ENCODE results near the gene EID2B.

EID2B gene, protein sequence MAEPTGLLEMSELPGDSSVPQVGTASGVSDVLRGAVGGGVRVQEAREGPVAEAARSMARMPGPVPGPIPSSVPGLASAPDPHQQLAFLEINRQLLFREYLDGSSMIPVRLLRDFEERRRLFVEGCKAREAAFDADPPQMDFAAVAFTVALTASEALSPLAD

DNA sequence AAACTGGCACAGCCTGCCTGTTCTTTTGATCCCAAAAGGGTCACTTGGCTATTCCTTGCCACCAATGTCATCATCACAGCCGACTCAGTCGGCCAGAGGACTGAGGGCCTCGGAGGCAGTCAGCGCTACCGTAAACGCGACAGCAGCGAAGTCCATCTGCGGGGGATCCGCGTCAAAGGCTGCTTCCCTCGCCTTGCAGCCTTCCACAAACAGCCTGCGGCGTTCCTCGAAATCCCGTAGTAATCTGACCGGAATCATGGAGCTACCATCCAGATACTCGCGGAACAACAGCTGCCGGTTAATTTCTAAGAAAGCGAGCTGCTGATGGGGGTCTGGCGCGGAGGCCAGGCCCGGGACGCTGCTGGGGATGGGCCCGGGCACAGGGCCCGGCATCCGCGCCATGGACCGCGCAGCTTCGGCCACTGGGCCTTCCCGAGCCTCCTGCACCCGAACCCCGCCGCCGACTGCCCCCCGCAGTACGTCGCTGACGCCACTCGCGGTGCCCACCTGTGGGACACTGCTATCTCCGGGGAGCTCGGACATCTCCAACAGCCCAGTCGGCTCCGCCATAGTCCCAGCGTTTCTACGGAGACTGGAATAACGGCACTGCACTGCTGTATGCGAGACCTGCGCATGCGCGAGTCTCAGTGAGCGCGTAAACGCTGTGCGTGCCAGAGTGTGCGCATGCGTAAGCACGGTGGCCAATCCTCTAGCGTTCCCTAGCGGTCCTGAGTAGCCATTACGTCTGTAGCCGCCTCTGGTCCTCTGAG lies at the start of gene EID2B:
TSS of gene EID2B (minus strand) at position 620 of the 770 bp plus-strand sequence. CDS start at position 570, 50 bp downstream.
- no peak within 1 kb of the TSS for H2AFZ ChIP-seq (ENCODE audit: low read length)
- TF ChIP-seq EZH2 (IDR thresholded peaks at IDR 0.05; ENCODE audit: borderline replicate concordance, low read length): no peak
- TF ChIP-seq, protein P1, sequence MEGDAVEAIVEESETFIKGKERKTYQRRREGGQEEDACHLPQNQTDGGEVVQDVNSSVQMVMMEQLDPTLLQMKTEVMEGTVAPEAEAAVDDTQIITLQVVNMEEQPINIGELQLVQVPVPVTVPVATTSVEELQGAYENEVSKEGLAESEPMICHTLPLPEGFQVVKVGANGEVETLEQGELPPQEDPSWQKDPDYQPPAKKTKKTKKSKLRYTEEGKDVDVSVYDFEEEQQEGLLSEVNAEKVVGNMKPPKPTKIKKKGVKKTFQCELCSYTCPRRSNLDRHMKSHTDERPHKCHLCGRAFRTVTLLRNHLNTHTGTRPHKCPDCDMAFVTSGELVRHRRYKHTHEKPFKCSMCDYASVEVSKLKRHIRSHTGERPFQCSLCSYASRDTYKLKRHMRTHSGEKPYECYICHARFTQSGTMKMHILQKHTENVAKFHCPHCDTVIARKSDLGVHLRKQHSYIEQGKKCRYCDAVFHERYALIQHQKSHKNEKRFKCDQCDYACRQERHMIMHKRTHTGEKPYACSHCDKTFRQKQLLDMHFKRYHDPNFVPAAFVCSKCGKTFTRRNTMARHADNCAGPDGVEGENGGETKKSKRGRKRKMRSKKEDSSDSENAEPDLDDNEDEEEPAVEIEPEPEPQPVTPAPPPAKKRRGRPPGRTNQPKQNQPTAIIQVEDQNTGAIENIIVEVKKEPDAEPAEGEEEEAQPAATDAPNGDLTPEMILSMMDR (IDR thresholded peaks at IDR 0.05; ENCODE audit: low read length): peak; percentile 86
- H3K9me3 ChIP-seq (ENCODE audit: low read length): no peaks in the 10 kb centered on the region
- peak within 1 kb of the TSS; percentile 98 for H3K9ac ChIP-seq (ENCODE audit: low read length)
- peaks cover 15% of the 10 kb centered on the region for H3K79me2 ChIP-seq (ENCODE audit: insufficient read depth, low read length)
- no peaks in the 10 kb centered on the region for H3K9me2 ChIP-seq (ENCODE audit: low read depth, low read length)
- H3K36me3 ChIP-seq (ENCODE audit: insufficient read depth, low read length): no peaks in the 10 kb centered on the region
- H3K4me2 ChIP-seq (ENCODE audit: low read length): peak within 1 kb of the TSS; percentile 99
- H3F3A ChIP-seq (ENCODE audit: insufficient read depth, low read length): no peaks in the 10 kb centered on the region
- no peaks in the 10 kb centered on the region for H3K27me3 ChIP-seq (ENCODE audit: insufficient read depth, low read length)
- peak within 1 kb of the TSS; percentile 93 for H3K4me3 ChIP-seq (ENCODE audit: low read depth, low read length, poor library complexity, severe bottlenecking)
- H3K4me1 ChIP-seq (ENCODE audit: insufficient read depth, low read length, severe bottlenecking): peaks cover 18% of the 10 kb centered on the region
- H4K20me1 ChIP-seq (ENCODE audit: insufficient read depth, low read length): no peaks in the 10 kb centered on the region
- peak within 1 kb of the TSS; percentile 3 for H3K27ac ChIP-seq (ENCODE audit: low read depth, low read length, poor library complexity, severe bottlenecking)

- no peak overlapping the region for H3K4me2 ChIP-seq (ENCODE audit: low read length)
- no peaks in the 10 kb centered on the region for H3K79me2 ChIP-seq (ENCODE audit: insufficient read depth, low read length)
- H3K9ac ChIP-seq (ENCODE audit: low read length): no peak overlapping the region
These were observed 49.8 kb upstream of the EID2B start for GRCh38 chr19:39582442-39582841.

GRCh38 chr19:39568604-39569003 lies 36.0 kb upstream of the EID2B start:
- Histone ChIP-seq H3K79me2 (ENCODE audit: insufficient read depth, low read length) (no peaks in the 10 kb centered on the region), H3K9ac (ENCODE audit: low read length) (no peak overlapping the region), H3K27ac (ENCODE audit: low read depth, low read length, poor library complexity, severe bottlenecking) (no peak overlapping the region), H3K4me3 (ENCODE audit: low read depth, low read length, poor library complexity, severe bottlenecking) (no peak overlapping the region), H4K20me1 (ENCODE audit: insufficient read depth, low read length) (no peaks in the 10 kb centered on the region), H2AFZ (ENCODE audit: low read length) (no peak overlapping the region), H3F3A (ENCODE audit: insufficient read depth, low read length) (no peaks in the 10 kb centered on the region), H3K4me2 (ENCODE audit: low read length) (no peak overlapping the region), H3K9me3 (ENCODE audit: low read length) (no peaks in the 10 kb centered on the region), H3K4me1 (ENCODE audit: insufficient read depth, low read length, severe bottlenecking) (no peaks in the 10 kb centered on the region), H3K27me3 (ENCODE audit: insufficient read depth, low read length) (no peaks in the 10 kb centered on the region), H3K36me3 (ENCODE audit: insufficient read depth, low read length) (no peaks in the 10 kb centered on the region), H3K9me2 (ENCODE audit: low read depth, low read length) (no peaks in the 10 kb centered on the region)
- TF ChIP-seq, protein P1 (IDR thresholded peaks at IDR 0.05; ENCODE audit: low read length): no peak
- no peak for TF ChIP-seq EZH2 (IDR thresholded peaks at IDR 0.05; ENCODE audit: borderline replicate concordance, low read length)

More at GRCh38 chr19:39582442-39582841, 49.8 kb upstream of the EID2B start:
- H3K9me2 ChIP-seq (ENCODE audit: low read depth, low read length): no peaks in the 10 kb centered on the region
- TF ChIP-seq, protein P1 (IDR thresholded peaks at IDR 0.05; ENCODE audit: low read length): no peak
- TF ChIP-seq EZH2 (IDR thresholded peaks at IDR 0.05; ENCODE audit: borderline replicate concordance, low read length): no peak
- no peak overlapping the region for H3K4me3 ChIP-seq (ENCODE audit: low read depth, low read length, poor library complexity, severe bottlenecking)
- H3K27ac ChIP-seq (ENCODE audit: low read depth, low read length, poor library complexity, severe bottlenecking): no peak overlapping the region
- 0 out of 2 replicates have a peak, but pooled peaks cover 2% of the 10 kb centered on the region for H3K9me3 ChIP-seq (ENCODE audit: low read length)
- no peaks in the 10 kb centered on the region for H3K4me1 ChIP-seq (ENCODE audit: insufficient read depth, low read length, severe bottlenecking)
- no peaks in the 10 kb centered on the region for H3K27me3 ChIP-seq (ENCODE audit: insufficient read depth, low read length)
- H4K20me1 ChIP-seq (ENCODE audit: insufficient read depth, low read length): no peaks in the 10 kb centered on the region
- H2AFZ ChIP-seq (ENCODE audit: low read length): no peak overlapping the region
- H3F3A ChIP-seq (ENCODE audit: insufficient read depth, low read length): no peaks in the 10 kb centered on the region
- no peaks in the 10 kb centered on the region for H3K36me3 ChIP-seq (ENCODE audit: insufficient read depth, low read length)
